T1000 (cell line): Measurements from ENCODE around the gene HIC1.

Source experiments
- DNase-seq: peaks from one replicate; lab custom pipeline; 2025; ENCODE audit warnings: mixed read lengths; lab: John Stamatoyannopoulos, UW

HIC1 gene

GRCh38 chr17:2102931-2103809, 48.3 kb downstream of the HIC1 start:
- DNase-seq, result no peak

GRCh38 chr17:2105663-2106062, 50.8 kb downstream of the HIC1 start:
- no peak for DNase-seq

GRCh38 chr17:2106308-2106955, 51.5 kb downstream of the HIC1 start:
- DNase-seq, result no peak

- DNase-seq, result no peak
Observed at GRCh38 chr17:2107050-2107449, 52.1 kb downstream of the HIC1 start.

- no peak for DNase-seq
Observed at GRCh38 chr17:2107506-2107905, 52.6 kb downstream of the HIC1 start.

- DNase-seq, result no peak
Observed at GRCh38 chr17:2108170-2108569, 53.3 kb downstream of the HIC1 start.

- DNase-seq, result no peak
Observed at GRCh38 chr17:2110436-2110835, 55.5 kb downstream of the HIC1 start.

- DNase-seq, result no peak
Observed at GRCh38 chr17:2111691-2112090, 56.8 kb downstream of the HIC1 start.
